Esophagus muscularis mucosa (tissue), 4 donors: Measurements from ENCODE around the gene GCN1.

Source experiments
- EP300 ChIP-seq: sonication (generic); formaldehyde crosslinking; IDR thresholded peaks from one replicate; pipeline ENCODE4 v1.6.1; 2017; ENCODE audit warnings: antibody characterized with exemption
- POLR2A ChIP-seq: fragments of 450-650 bp; IDR thresholded peaks from one replicate; pipeline ENCODE4 v1.6.1; 2017; ENCODE audit warnings: antibody characterized with exemption, moderate library complexity, mild to moderate bottlenecking, low read depth
- POLR2AphosphoS5 ChIP-seq, 2 donors: sonication (generic); formaldehyde crosslinking; IDR thresholded peaks; one replicate each; pipeline ENCODE4 v1.6.1; 2017; ENCODE audit warnings: antibody characterized with exemption in 2 of 2
- TF ChIP-seq, protein P1 (sequence below), 3 experiments: fragments of 200-600 bp in 2 of 3; fragments of 450-650 bp in 1 of 3; sonication (generic) in 2 of 3; IDR thresholded peaks; one replicate each; pipeline ENCODE4 v1.5.1; 2017 to 2019; ENCODE audit warnings: antibody characterized with exemption in 3 of 3, mild to moderate bottlenecking in 2 of 3, moderate library complexity in 1 of 3

DNA sequence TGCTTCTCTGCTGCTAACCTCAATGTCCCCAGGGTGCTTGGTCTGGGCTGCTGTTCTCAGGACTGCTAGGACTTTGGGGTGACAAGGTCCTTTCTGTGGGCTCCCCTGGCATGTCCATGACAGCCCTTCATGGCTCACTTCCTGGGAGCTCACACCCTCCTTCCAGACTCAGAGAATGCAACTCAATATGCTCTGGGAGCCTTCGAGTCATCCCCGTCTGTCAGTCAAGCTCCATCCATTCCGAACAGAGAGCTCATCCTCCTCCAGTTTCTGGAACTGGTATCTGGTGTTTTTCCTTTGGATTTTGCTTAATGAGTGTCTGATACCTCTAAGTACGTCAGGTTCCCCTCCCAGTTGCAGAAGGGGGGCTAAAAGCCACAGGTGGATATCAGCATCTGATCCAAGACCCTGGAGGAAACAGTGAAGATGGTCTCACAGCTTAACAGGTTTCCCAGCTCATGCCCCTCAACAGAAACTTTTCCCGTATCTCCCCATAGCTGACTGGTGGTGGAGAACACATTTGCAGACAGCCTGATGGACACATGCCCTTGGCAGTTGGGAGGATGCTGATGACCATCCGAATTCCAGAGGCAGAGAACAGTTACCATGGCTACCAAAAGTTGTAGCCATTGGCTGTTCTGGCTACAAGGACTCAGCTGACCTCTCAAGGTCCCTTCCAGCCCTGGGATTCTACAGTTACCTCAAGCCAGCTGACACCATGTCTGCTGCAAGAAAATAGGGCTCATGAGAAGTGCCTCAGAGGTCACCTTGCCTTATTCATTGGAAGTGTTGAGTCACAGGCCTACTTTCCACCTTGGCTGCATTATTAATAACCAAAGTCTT is 68.5 kb downstream of the GCN1 start:
- TF ChIP-seq, protein P1, sequence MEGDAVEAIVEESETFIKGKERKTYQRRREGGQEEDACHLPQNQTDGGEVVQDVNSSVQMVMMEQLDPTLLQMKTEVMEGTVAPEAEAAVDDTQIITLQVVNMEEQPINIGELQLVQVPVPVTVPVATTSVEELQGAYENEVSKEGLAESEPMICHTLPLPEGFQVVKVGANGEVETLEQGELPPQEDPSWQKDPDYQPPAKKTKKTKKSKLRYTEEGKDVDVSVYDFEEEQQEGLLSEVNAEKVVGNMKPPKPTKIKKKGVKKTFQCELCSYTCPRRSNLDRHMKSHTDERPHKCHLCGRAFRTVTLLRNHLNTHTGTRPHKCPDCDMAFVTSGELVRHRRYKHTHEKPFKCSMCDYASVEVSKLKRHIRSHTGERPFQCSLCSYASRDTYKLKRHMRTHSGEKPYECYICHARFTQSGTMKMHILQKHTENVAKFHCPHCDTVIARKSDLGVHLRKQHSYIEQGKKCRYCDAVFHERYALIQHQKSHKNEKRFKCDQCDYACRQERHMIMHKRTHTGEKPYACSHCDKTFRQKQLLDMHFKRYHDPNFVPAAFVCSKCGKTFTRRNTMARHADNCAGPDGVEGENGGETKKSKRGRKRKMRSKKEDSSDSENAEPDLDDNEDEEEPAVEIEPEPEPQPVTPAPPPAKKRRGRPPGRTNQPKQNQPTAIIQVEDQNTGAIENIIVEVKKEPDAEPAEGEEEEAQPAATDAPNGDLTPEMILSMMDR (IDR thresholded peaks at IDR 0.05), result no peak
- TF ChIP-seq POLR2A, result no peak
- no peak for TF ChIP-seq POLR2AphosphoS5 (IDR thresholded peaks at IDR 0.05)
- TF ChIP-seq EP300, result no peak
